Measurements from ENCODE around the gene CCNY.

DNA sequence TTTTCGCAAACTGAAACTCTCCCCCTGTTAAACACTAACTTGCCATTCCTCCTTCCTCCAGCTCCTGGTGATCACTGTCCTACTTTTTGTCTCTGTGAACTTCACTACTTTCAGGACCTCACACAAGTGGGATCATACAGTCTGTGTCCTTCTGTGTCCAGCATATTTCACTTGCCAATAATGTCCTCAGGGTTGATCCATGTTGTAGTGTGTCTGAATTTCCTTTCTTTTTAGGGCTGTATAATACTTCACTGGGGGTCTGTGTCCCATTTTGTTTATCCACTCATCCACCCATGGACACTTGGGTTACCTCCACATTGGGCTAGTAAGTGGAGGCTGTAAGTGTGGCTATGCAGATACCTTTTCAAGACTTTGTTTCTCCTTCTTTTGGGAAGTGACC, 226.1 kb downstream of the CCNY start:
- TF ChIP-seq FOSL1 (IDR thresholded peaks at IDR 0.05; ENCODE audit: low read depth): no peak
- TF ChIP-seq, protein P1, sequence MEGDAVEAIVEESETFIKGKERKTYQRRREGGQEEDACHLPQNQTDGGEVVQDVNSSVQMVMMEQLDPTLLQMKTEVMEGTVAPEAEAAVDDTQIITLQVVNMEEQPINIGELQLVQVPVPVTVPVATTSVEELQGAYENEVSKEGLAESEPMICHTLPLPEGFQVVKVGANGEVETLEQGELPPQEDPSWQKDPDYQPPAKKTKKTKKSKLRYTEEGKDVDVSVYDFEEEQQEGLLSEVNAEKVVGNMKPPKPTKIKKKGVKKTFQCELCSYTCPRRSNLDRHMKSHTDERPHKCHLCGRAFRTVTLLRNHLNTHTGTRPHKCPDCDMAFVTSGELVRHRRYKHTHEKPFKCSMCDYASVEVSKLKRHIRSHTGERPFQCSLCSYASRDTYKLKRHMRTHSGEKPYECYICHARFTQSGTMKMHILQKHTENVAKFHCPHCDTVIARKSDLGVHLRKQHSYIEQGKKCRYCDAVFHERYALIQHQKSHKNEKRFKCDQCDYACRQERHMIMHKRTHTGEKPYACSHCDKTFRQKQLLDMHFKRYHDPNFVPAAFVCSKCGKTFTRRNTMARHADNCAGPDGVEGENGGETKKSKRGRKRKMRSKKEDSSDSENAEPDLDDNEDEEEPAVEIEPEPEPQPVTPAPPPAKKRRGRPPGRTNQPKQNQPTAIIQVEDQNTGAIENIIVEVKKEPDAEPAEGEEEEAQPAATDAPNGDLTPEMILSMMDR (IDR thresholded peaks at IDR 0.05 in 2 of 3, conservative IDR thresholded peaks at IDR 0.05 in 1 of 3; ENCODE audit: borderline replicate concordance in 1 of 3, insufficient read depth in 1 of 3, low read depth in 2 of 3, low read length in 2 of 3): no peak
- no peak for TF ChIP-seq POLR2AphosphoS5 (IDR thresholded peaks at IDR 0.05; ENCODE audit: low read depth, low read length)
- TF ChIP-seq MAX (IDR thresholded peaks at IDR 0.05): no peak

Measured in HCT116 (cell line).